MCF 10A (cell line): Measurements from ENCODE around the gene CHCHD3. TPM values are rescaled to one million over a fixed set of nuclear protein-coding genes. Genes with fewer than 3 reads are reported as not detected.

ENCODE experiments used
- BruUV-seq: library from RNA; stranded (reverse); fragments of 400-500 nt; replicated peaks from 2 replicates; lab custom pipeline; 2021; lab: Mats Ljungman, UMichigan
- CTCF ChIA-PET: fragments of 300-600 bp; sonication (Branson Sonifier 250); formaldehyde crosslinking; extraction: SDS; loops from one replicate; lab custom pipeline; 2021; ENCODE audit warnings: antibody characterized with exemption, inconsistent platforms; lab: Yijun Ruan, JAX
- POLR2A ChIA-PET: fragments of 300-600, 350-650 bp; sonication (Branson Sonifier 250); formaldehyde crosslinking; extraction: SDS; loops from one replicate; lab custom pipeline; 2020; ENCODE audit warnings: antibody characterized with exemption, inconsistent platforms; lab: Yijun Ruan, JAX
- DNase-seq: peaks from one replicate; pipeline ENCODE4 v3.0.0-alpha.2; 2018; ENCODE audit not compliant: unreplicated experiment
- H3K27ac Mint-ChIP-seq: one replicate; pipeline ENCODE4 v1.8.0; 2022; ENCODE audit warnings: mild to moderate bottlenecking, low read depth, mixed read lengths; ENCODE audit not compliant: unreplicated experiment
- H3K27me3 Mint-ChIP-seq: one replicate; pipeline ENCODE4 v1.8.0; 2022; ENCODE audit warnings: mixed read lengths; ENCODE audit not compliant: insufficient read depth, unreplicated experiment
- H3K36me3 Mint-ChIP-seq: one replicate; pipeline ENCODE4 v1.8.0; 2022; ENCODE audit warnings: mild to moderate bottlenecking, moderate library complexity, mixed read lengths; ENCODE audit not compliant: insufficient read depth, unreplicated experiment
- H3K4me1 Mint-ChIP-seq: one replicate; pipeline ENCODE4 v1.8.0; 2022; ENCODE audit warnings: mixed read lengths; ENCODE audit not compliant: insufficient read depth, unreplicated experiment
- H3K4me3 Mint-ChIP-seq: one replicate; pipeline ENCODE4 v1.8.0; 2022; ENCODE audit warnings: mild to moderate bottlenecking, moderate library complexity, mixed read lengths; ENCODE audit not compliant: unreplicated experiment
- H3K9me3 Mint-ChIP-seq: one replicate; pipeline ENCODE4 v1.8.0; 2022; ENCODE audit warnings: mixed read lengths; ENCODE audit not compliant: unreplicated experiment
- CTCF ChIP-seq: fragments of 200-600 bp; IDR thresholded peaks from one replicate; pipeline ENCODE4 v1.8.0; 2022; ENCODE audit warnings: antibody characterized with exemption, mild to moderate bottlenecking; ENCODE audit not compliant: unreplicated experiment
- intact Hi-C: fragments of 100-400 bp; cut with micrococcal nuclease; formaldehyde crosslinking; loops from 2 replicates; pipeline ENCODE4 v1.14.1; 2022
- total RNA-seq: library from RNA; stranded (reverse); gene quantifications from 2 replicates; pipeline ENCODE4 v1.2.3, GENCODE V29; 2022

The CHCHD3 gene
- total RNA-seq, 1 experiment from 2014 or later, result 102 TPM

GRCh38 chr7:132991615-132992587, 90.0 kb downstream of the CHCHD3 start:
- ChIA-PET POLR2A (interaction anchor here (0.6 to 0.9 kb wide), 3 partner anchors 10 to 41 kb away, joined by 3 read pairs; no protein-coding TSS in a partner anchor), CTCF (interaction anchor here (0.6 to 1.7 kb wide), 4 partner anchors 13 to 347 kb away, joined by 3 to 6 read pairs (median 4); no protein-coding TSS in a partner anchor)
- Mint-ChIP-seq H3K4me3 (no peak overlapping the region), H3K27me3 (no peaks in the 10 kb centered on the region), H3K36me3 (no peaks in the 10 kb centered on the region), H3K9me3 (no peaks in the 10 kb centered on the region), H3K27ac (no peak overlapping the region), H3K4me1 (no peaks in the 10 kb centered on the region)
- intact Hi-C loops, result no loop called here
- no peak for TF ChIP-seq CTCF
- DNase-seq, result no peak
- BruUV-seq, result no TSS peak

GRCh38 chr7:132988117-132988516, 93.8 kb downstream of the CHCHD3 start:
- BruUV-seq, result no TSS peak

GRCh38 chr7:132980402-132980801, 101.5 kb downstream of the CHCHD3 start:
- no peak for TF ChIP-seq CTCF
- no peaks in the 10 kb centered on the region for H3K27me3 Mint-ChIP-seq
- intact Hi-C loops, result no loop called here
- no peak for DNase-seq
- H3K27ac Mint-ChIP-seq, result no peak overlapping the region
- BruUV-seq, result no TSS peak
- no peaks in the 10 kb centered on the region for H3K9me3 Mint-ChIP-seq
- POLR2A ChIA-PET, result no interaction called here
- no peak overlapping the region for H3K4me3 Mint-ChIP-seq
- peaks cover 7% of the 10 kb centered on the region for H3K4me1 Mint-ChIP-seq
- H3K36me3 Mint-ChIP-seq, result no peaks in the 10 kb centered on the region
- CTCF ChIA-PET, result interaction anchor here (0.6 kb wide), 1 partner anchor 36 kb away, joined by 4 read pairs; no protein-coding TSS in a partner anchor

More at GRCh38 chr7:132988117-132988516, 93.8 kb downstream of the CHCHD3 start:
- H3K4me3 Mint-ChIP-seq, result no peak overlapping the region
- H3K27me3 Mint-ChIP-seq, result no peaks in the 10 kb centered on the region
- CTCF ChIA-PET, result no interaction called here
- no peak for DNase-seq
- no peaks in the 10 kb centered on the region for H3K9me3 Mint-ChIP-seq
- TF ChIP-seq CTCF, result no peak
- no peaks in the 10 kb centered on the region for H3K4me1 Mint-ChIP-seq
- H3K36me3 Mint-ChIP-seq, result no peaks in the 10 kb centered on the region
- POLR2A ChIA-PET, result no interaction called here
- intact Hi-C loops, result no loop called here
- H3K27ac Mint-ChIP-seq, result no peak overlapping the region

- TF ChIP-seq CTCF, result no peak
- Mint-ChIP-seq H3K4me3 (no peak overlapping the region), H3K27ac (no peak overlapping the region), H3K9me3 (no peaks in the 10 kb centered on the region), H3K27me3 (no peaks in the 10 kb centered on the region), H3K4me1 (peaks cover 7% of the 10 kb centered on the region), H3K36me3 (peaks cover under 1% of the 10 kb centered on the region)
- CTCF ChIA-PET, result interaction anchor here (1.4 kb wide), 1 partner anchor 12 kb away, joined by 6 read pairs; no protein-coding TSS in a partner anchor
- BruUV-seq, result no TSS peak
- intact Hi-C loops, result no loop called here
- no peak for DNase-seq
- POLR2A ChIA-PET, result no interaction called here
These were observed 102.4 kb downstream of the CHCHD3 start for GRCh38 chr7:132979524-132979923.
